ENCODE results near the gene C4orf33.

Gene C4orf33

DNA sequence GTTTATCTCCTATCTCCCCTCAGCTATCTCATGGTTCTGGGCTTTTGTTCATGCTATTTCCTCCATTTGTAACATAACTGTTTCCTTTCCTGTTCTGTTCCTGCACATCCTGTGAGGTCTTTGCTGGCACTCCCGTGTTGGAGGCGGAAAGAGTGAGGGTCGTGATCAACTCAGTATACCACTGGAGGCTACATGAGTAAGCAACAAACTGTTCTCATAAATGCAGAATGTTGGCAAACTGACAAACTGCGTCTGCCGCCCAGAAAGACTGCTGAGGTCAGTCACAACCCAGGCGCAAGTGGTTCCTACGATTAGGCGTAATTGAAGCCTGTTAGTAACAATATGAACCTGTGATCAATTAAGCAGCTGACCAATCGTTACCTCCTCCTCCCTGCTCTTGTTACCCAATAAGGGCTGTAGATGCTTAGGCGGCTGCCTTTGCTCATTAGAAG is 48.8 kb downstream of the C4orf33 start:
- H3K9me3 Mint-ChIP-seq, result no peaks in the 10 kb centered on the region
- H3K4me1 Mint-ChIP-seq (ENCODE audit: low read depth), result no peaks in the 10 kb centered on the region
- H3K27me3 Mint-ChIP-seq (ENCODE audit: low read depth), result peaks cover 18% of the 10 kb centered on the region
- H3K27ac Mint-ChIP-seq, result no peak overlapping the region
- no peaks in the 10 kb centered on the region for H3K36me3 Mint-ChIP-seq (ENCODE audit: low read depth)
- no peak overlapping the region for H3K4me3 Mint-ChIP-seq
- no peak for DNase-seq (ENCODE audit: low spot score)

DNA sequence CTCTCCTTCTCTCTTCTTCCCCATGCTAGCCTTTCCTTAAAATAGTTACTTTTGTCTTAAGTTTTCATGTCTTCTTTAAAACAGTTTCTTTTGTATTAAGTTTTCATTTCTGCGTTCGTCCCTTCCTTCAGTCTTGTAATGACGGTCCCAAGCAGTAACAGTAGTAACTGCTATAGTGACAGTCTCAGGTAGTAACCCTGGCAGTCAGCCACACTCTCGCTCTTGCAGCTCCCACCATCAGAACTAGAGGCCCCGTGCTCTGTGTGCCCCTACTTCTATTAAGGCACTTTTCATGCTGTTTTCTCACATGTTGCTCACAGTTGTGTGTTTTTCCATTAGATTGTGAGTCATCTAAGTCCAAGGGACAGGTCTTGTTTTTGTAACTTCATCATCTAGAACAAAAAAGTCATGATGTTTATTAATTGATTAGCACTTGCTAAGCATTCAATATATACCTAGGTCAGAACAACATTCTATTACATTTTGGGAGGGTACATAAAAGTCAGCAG is 49.3 kb downstream of the C4orf33 start:
- no peak overlapping the region for H3K27ac Mint-ChIP-seq
- no peak overlapping the region for H3K4me3 Mint-ChIP-seq
- H3K9me3 Mint-ChIP-seq, result no peaks in the 10 kb centered on the region
- peaks cover 18% of the 10 kb centered on the region for H3K27me3 Mint-ChIP-seq (ENCODE audit: low read depth)
- no peak for DNase-seq (ENCODE audit: low spot score)
- no peaks in the 10 kb centered on the region for H3K36me3 Mint-ChIP-seq (ENCODE audit: low read depth)
- H3K4me1 Mint-ChIP-seq (ENCODE audit: low read depth), result no peaks in the 10 kb centered on the region

DNA sequence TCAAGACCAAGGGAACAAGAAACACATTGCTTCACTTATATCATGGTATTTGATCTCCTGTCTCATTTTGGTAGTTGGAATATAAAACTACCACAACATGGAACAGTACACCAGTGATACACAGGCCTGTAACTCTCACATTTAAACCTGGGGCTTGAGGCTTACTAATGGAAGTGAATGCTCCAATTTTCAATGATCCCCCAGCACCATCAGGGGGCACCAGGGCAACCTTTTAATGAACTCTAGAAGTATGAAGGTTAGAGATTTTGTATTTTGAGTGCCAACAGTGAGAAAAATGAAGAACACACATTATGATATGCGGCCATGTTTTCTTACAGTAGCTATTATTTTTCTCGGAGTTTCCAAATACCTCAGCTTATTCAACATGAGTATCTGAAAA is 50.7 kb downstream of the C4orf33 start:
- Mint-ChIP-seq H3K27me3 (ENCODE audit: low read depth) (peaks cover 11% of the 10 kb centered on the region), H3K4me1 (ENCODE audit: low read depth) (no peaks in the 10 kb centered on the region), H3K27ac (no peak overlapping the region), H3K9me3 (no peaks in the 10 kb centered on the region), H3K36me3 (ENCODE audit: low read depth) (no peaks in the 10 kb centered on the region), H3K4me3 (no peak overlapping the region)
- no peak for DNase-seq (ENCODE audit: low spot score)

- no peak for DNase-seq (ENCODE audit: low spot score)
- no peaks in the 10 kb centered on the region for H3K36me3 Mint-ChIP-seq (ENCODE audit: low read depth)
- H3K27ac Mint-ChIP-seq, result no peak overlapping the region
- H3K4me3 Mint-ChIP-seq, result no peak overlapping the region
- no peaks in the 10 kb centered on the region for H3K9me3 Mint-ChIP-seq
- peaks cover 8% of the 10 kb centered on the region for H3K27me3 Mint-ChIP-seq (ENCODE audit: low read depth)
- no peaks in the 10 kb centered on the region for H3K4me1 Mint-ChIP-seq (ENCODE audit: low read depth)
These were observed 52.9 kb downstream of the C4orf33 start for GRCh38 chr4:129148892-129149291.

- peaks cover 9% of the 10 kb centered on the region for H3K27me3 Mint-ChIP-seq (ENCODE audit: low read depth)
- no peaks in the 10 kb centered on the region for H3K9me3 Mint-ChIP-seq
- no peak overlapping the region for H3K27ac Mint-ChIP-seq
- DNase-seq (ENCODE audit: low spot score), result no peak
- H3K36me3 Mint-ChIP-seq (ENCODE audit: low read depth), result no peaks in the 10 kb centered on the region
- H3K4me3 Mint-ChIP-seq, result no peak overlapping the region
- H3K4me1 Mint-ChIP-seq (ENCODE audit: low read depth), result no peaks in the 10 kb centered on the region
These were observed 54.0 kb downstream of the C4orf33 start for GRCh38 chr4:129149906-129150305.

DNA sequence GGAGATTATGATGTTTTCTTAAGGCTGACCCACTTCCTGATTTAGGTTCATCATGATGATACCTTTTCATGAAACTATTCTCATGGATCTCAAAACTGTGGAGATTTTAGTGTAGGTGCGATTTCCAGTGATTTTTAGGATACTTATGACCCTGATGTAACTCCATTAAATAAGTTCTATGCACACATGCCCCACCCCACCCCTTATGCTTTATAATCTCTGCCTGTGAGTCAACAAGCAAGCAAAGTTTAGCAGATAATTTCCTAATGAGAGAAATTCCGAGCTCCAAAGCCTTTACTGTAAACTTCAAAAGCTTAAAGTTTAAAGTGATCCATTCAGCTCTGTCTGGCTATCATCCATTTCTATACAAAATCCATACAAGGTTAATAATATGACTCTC is 56.4 kb downstream of the C4orf33 start:
- DNase-seq (ENCODE audit: low spot score), result no peak
- H3K9me3 Mint-ChIP-seq, result no peaks in the 10 kb centered on the region

GRCh38 chr4:129153700-129154099 is 57.7 kb downstream of the C4orf33 start:
- Mint-ChIP-seq H3K27me3 (ENCODE audit: low read depth) (peaks cover 14% of the 10 kb centered on the region), H3K27ac (no peak overlapping the region), H3K4me1 (ENCODE audit: low read depth) (no peaks in the 10 kb centered on the region), H3K36me3 (ENCODE audit: low read depth) (no peaks in the 10 kb centered on the region), H3K9me3 (no peaks in the 10 kb centered on the region), H3K4me3 (no peak overlapping the region)
- DNase-seq (ENCODE audit: low spot score), result no peak

More for the DNA sequence above, 56.4 kb downstream of the C4orf33 start:
- Mint-ChIP-seq H3K27ac (no peak overlapping the region), H3K4me1 (ENCODE audit: low read depth) (no peaks in the 10 kb centered on the region), H3K27me3 (ENCODE audit: low read depth) (peaks cover 11% of the 10 kb centered on the region), H3K36me3 (ENCODE audit: low read depth) (no peaks in the 10 kb centered on the region), H3K4me3 (no peak overlapping the region)

DNA sequence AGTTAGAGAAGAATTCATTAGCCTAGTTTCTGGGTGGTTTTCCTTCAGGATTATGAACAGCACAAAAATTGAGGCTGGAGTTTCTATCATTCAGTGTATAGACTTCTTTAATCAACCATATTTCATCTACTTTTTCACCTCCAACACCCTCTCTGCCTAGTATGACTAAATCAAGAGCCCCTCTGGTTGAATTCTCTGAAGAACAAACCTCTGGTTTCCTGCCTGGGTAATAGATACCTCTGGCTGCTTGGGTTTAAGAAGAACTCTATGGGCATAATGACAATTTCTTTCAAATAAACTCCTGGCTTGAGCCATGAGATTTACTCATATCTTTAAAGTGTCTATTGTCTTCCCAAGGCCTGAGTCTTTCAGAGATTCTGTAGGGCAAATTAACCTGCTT is 66.5 kb downstream of the C4orf33 start:
- H3K4me3 Mint-ChIP-seq, result no peak overlapping the region
- no peaks in the 10 kb centered on the region for H3K36me3 Mint-ChIP-seq (ENCODE audit: low read depth)
- H3K27me3 Mint-ChIP-seq (ENCODE audit: low read depth), result peaks cover 11% of the 10 kb centered on the region
- no peaks in the 10 kb centered on the region for H3K9me3 Mint-ChIP-seq
- no peak overlapping the region for H3K27ac Mint-ChIP-seq
- DNase-seq (ENCODE audit: low spot score), result no peak
- no peaks in the 10 kb centered on the region for H3K4me1 Mint-ChIP-seq (ENCODE audit: low read depth)

DNA sequence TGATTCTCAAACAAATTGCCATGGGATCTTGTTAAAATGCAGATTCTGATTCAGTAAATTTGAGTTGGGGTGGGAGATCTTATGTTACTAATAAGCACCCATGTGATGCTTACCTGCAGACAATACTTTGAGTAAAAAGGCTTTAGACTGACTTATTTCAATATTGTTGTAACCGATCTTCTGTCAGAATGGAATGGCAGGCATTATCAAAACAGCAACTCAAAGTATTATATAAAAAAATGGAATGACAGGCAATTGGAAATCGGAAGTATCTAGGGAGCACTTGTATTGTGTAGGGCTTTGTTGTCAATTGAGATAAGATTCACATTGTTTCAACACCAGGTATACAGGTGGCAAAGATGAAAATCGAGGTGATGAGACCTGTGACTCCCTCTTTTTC is 67.5 kb downstream of the C4orf33 start:
- Mint-ChIP-seq H3K4me3 (no peak overlapping the region), H3K27ac (no peak overlapping the region), H3K4me1 (ENCODE audit: low read depth) (no peaks in the 10 kb centered on the region), H3K9me3 (no peaks in the 10 kb centered on the region), H3K36me3 (ENCODE audit: low read depth) (no peaks in the 10 kb centered on the region), H3K27me3 (ENCODE audit: low read depth) (peaks cover 13% of the 10 kb centered on the region)
- no peak for DNase-seq (ENCODE audit: low spot score)

DNA sequence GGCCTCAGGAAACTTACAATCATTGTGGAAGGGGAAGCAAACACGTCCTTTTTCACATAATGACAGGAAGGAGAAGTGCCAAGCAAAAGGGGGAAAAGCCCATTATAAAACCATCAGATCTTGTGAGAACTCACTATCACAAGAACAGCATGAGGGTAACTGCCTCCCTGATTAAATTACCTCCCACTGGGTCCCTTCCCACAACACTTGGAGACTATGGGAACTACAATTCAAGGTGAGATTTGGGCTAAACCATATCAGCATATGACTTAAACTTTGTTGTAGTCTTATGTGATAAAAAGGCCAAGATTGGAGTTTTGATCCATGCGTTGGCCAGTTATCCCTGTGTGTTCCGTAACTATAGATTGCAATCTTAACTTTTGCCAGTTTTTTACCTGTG is 68.3 kb downstream of the C4orf33 start:
- H3K4me1 Mint-ChIP-seq (ENCODE audit: low read depth), result no peaks in the 10 kb centered on the region
- peaks cover 16% of the 10 kb centered on the region for H3K27me3 Mint-ChIP-seq (ENCODE audit: low read depth)
- H3K4me3 Mint-ChIP-seq, result no peak overlapping the region
- DNase-seq (ENCODE audit: low spot score), result no peak
- H3K9me3 Mint-ChIP-seq, result no peaks in the 10 kb centered on the region
- no peak overlapping the region for H3K27ac Mint-ChIP-seq
- H3K36me3 Mint-ChIP-seq (ENCODE audit: low read depth), result no peaks in the 10 kb centered on the region

All from T-helper 2 cell treated with Interferon-gamma antibody and Interleukin-4, amounts not matched to agents 5 μg/mL and 100 μg/mL, for 36 hours (primary cell).